Activated T-helper 1 cell treated with anti-CD3 and anti-CD28 coated beads, Interleukin-2, amount 50 U/mL, for 16 hours (primary cell): ENCODE data around the gene LRRC74B.
"Not testable (repeated sequence)": the region's sequence is repeated elsewhere in the genome, so short reads cannot be mapped to it uniquely, and the experiment has no call there.

Experiments
- DNase-seq, 2 donors: peaks; one replicate each; pipeline ENCODE4 v3.0.0-alpha.2; 2020; ENCODE audit warnings: low read depth in 1 of 2, low spot score in 1 of 2

The LRRC74B gene

DNA sequence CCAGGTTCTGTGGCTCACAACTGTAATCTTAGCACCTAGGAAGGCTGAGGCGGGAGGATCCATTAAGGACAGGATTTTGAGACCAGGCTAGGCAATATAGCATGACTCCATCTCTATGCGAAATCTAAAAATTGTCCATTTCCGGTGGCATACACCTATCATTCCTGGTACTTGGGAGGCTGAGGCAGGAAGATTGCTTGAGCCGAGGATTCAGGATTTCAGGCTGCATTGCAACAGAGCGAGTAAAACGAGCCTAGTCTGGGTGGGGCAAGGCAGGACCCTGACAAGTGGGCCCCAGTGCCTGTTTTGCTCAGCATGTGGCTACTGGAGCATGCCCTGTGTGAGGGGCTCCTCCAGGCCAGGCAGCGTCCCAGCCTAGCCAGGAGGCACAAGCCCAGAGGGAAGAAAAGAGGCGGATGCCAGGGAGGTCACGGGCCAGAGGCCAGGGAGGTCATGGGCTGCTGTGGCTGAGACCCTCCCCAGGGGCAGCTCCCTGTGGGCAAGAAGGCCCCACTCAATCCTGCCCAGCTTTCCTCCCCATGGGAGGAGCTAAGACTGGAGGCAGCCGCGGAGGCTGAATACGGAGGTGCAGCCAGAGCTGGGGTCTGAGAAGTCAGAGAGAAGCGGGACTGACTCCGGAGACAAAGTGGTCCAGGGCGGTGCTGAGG, 8.4 kb downstream of the LRRC74B start:
- DNase-seq, result no peak

DNA sequence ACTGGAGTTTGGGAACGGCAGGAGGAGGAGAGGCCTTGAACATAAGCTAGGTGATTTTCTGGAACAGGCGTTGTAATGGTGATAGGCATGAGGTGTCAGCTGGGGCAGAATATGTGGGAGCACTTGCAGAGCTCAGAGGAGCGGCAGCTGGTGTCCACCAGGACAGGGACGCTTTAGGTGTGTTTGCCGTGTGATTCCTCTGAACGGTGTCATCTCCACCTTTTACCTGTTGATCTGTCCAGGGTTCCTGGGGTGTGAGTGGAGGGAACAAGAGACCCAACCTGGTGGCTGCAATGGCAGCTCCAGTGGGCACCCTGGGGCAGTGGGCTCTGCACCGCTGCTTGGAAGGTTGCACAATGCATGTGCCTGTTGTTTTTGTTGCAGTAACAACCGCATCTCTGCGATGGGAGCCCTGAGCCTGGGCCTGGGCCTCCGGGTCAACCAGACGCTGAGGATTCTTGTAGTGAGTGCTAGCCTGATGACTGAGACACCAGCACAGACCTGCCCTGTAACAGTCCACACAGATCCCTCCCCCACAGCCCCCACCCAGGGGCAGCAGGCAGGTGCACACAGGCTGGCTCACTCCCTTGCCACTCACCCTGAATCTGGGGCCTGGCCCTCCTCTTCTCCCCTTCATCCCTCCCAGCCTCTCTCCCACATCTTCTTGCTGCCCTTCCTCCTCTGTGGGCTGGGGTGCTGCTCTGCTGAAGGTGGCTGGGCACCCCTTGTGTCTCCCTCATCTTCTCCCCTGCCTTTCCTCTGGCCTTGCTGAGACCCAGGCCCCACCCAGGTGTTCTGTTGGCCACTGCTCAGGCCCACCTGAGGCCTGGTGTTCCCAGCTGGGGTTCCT, 9.2 kb downstream of the LRRC74B start:
- DNase-seq, result no peak

DNA sequence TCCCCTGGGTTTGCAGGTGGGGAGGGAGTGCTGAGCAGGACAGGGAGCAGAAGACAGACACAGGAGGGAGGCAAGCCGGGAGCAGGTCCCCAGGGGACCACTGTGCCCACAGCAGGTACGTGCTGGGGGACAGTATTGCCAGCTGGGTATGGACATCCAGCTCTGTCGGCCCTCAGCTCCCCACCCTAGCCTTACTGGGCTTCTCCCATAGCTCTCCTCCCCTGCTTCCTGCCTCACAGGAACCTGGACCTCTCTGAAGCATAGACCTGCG, 9.8 kb downstream of the LRRC74B start:
- DNase-seq, result no peak

DNA sequence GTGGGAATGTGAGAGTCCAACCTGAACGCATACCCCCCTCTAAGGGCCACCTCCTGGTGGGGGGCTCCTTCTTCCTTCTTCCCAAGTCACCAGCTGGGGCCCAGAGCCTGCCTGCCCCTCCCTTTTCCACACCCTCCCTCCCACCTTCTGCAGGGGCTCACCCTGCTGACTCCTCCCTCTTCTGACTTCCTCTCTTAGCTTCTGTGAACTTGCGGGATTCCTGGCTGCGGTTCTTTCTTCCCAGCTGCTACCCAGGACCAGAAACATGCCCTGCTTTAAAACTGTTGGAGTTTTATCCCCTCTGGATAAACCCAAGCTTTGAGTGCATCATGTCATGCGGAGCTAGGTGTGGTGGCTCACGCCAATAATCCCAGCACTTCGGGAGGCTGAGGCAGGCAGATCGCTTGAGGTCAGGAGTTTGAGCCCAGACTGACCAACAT, 10.2 kb downstream of the LRRC74B start:
- no peak for DNase-seq

DNA sequence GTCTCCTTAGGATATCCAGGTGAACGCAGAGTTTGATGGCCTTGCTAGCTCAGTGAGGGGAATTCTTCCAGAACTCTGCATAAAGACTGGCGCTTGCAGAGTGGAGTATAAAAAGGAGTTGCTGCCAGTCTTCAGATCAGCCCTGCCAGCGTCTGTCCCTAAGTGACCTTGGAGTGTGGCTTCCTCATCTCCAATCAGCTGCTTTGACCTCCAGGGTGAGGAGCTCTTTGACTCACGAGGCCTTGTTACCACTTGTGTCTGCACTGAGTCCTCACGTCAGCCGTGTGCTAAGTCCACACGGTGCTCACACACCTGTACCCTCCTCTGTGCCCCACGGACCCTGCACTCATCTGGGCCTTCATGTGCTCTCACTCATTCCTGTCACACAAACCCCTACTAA, 14.6 kb downstream of the LRRC74B start:
- not testable (repeated sequence) for DNase-seq

DNA sequence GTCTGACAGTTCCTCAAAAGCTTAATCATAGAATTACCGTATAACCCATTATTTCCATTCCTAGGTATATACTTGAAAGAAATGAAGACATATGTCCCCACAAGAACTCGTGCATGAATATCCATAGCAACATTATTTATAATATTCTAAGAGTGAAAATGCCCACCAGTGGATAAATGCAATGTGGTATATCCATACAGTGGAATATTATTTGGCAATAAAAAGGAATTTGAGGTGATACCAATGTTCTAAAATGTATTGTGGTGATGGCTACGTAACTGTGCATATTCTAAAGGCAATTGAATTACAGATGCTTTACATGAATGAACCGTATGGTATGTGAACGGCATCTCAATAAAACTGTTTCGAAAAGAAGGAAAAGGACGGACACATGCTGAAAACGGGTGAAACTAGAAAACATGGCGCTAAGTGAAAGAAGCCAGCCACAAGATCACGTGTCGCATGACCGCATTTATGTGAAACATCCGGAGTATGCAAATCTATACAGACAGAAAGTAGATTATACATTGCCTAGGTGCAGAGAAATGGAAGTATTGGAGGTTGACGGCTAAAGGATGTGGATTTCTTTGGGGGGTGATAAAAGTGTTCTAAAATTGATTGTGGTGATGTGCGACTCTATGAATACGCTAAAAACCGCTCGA, 16.0 kb downstream of the LRRC74B start:
- not testable (repeated sequence) for DNase-seq

DNA sequence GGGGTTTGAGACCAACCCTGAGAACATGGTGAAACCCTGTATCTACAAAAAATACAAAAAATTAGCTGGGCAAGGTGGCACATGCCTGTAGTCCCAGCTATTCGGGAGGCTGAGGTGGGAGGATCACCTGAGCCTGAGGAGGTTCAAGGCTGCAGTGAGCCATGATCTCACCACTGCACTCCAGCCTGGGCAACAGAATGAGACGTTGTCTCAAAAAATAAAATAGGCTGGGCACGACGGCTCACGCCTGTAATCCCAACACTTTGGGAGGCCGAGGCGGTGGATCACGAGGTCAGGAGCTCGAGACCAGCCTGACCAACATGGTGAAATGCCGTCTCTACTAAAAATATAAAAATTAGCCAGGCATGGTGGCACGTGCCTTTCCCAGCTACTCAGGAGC, 18.7 kb downstream of the LRRC74B start:
- not testable (repeated sequence) for DNase-seq

DNA sequence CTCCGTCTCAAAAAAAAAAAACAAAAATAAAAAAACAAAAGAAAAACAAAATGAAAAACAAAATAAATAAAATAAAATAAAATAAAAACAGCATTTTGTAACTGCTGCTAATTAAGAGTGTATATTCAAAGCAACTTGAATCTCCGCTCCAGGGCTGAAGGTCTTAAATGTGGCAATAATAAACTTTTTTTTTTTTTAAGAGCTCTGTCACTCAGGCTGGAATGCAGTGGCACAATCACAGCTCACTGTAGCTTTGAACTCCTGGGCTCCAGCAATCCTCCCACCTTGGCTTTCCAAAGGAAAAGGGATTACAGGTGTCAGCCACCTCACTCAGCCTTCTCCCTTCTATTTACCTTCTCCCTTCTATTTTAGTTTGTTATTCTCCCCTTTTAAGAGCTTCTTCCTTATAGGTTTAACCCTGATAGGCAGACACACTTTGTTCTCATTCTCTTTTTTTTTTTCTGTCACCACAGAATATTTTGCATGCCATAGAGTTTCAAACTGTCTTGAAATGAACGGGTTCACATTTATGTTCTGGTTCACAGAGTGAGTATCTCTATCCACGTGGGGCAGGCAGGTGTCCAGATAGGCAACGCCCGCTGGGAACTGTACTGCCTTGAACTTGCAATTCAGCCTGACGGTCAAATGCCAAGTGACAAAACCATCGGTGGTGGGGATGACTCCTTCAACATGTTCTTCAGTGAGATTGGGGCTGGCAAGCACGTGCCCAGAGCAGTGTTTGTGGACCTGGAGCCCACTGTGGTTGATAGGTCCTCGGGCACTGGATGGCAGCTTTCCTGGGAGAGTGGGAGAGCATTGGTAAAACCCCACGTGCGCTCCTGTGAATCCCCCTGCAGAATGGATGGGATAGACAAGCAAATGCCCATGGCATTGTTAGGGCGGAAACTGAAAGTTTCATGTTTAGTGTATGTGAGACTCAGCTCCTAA, 19.4 kb downstream of the LRRC74B start:
- no peak for DNase-seq

DNA sequence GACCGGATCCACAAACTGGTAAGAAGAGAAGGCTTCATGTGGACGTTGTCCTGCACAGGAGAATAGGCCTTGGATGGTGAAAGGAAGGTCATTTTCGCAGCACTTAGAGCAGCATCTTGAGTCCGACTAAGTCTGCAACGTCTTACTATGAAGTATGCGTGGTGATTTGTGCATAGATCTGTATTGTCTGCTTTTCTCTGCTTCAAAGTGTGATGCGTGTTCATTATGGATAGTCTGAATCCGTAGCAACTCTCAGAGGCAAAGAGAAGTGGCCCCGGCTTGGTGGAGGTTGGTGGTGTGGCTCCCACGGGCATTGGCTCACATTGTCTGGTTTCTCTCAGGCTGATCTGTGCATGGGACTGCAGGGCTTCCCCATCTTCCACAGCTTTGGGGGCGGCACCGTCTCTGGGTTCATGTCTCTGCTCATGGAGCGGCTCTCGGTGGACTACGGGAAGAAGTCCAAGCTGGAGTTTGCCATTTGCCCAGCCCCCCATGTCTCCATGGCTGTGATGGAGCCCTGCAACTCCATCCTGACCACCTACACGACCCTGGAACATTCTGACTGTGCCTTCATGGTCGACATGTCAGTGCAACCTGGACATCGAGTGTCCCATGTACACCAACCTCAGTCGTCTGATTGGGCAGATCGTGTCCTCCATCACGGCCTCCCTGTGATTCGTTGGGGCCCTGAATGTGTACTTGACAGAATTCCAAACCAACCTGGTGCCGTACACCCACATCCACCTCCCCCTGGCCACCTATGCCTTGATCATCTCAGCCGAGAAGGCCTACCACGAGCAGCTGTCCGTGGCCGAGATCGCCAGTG, 21.5 kb downstream of the LRRC74B start:
- no peak for DNase-seq

DNA sequence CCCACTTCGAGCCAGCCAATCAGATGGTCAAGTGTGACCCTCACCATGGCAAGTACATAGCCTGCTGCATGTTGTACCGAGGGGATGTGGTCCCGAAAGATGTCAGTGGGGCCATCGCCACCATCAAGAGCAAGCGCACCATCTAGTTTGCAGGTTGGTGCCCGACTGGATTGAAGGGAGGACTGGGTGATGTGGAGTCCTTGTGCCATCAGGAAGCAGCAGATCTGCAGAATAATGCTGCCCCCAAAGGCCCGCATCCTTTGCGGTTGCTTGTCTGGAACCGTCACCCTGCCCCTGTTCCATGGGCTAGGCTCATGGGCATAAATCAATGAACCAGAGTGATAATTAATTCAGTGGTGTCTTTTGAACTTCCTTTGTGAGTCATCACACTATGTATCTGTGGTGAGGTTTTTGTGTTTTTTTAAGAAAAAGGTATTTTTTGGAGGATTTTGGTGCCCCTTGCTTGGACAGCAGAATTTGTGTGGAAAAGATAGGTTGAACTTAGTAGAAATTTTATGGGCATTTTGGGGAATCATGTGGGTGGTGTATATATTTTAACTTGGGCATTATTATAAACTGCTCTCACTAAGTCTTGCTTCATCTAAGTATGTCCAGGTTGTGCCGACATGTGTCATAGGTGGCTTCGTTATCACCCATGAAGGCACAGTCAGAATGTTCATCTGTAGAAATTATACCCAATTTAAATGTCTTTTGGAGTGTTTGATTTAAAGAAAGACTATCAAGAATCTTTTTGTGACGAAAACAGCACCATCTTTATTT, 22.3 kb downstream of the LRRC74B start:
- DNase-seq, result no peak

DNA sequence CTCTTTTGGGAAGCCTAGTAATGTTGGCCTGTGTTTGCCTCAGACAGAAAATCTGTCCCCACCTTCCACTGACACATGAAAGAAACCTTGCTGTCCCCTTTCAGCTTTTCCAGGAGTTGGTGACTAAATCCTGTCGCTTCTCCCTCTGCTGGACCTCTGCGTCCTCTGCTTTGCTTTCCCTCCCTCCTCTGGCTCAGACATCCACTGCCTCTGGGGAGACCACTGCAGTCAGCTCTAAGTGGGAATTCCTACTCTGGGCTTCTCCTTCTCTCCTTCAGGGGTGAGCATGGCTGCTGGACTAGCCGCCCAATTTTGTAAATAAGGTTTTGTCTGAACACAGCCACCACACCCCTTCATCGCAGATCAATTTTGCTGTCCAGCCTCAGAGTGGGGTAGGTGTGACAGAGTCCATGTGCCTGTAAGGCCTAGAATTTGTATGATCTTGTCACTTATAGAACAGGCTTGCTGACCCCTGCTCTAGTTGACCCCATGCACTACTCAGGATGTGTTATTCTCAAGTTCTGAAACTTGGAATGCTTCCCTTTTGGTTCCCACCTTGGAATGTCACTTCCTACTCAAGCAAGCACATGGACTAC, 23.0 kb downstream of the LRRC74B start:
- no peak for DNase-seq

DNA sequence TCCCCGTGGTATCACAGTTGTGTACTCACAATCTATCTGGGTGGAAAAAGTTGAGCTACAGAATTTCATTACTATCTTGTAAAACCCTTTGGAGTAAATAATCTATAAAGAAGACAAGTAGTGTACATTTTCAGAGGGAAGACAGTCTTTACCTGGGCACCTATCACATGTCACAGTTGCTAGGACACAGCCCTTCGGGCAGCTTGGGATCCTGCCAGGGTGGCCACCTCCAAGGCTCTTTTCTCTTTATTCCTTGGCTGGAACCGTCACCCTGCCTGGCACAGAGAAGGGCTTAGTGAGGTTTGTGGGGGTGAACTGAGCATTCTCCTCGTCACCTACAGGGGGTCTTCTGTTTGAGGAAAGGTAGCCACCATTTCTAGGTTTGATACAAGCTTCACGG, 23.6 kb downstream of the LRRC74B start:
- no peak for DNase-seq

DNA sequence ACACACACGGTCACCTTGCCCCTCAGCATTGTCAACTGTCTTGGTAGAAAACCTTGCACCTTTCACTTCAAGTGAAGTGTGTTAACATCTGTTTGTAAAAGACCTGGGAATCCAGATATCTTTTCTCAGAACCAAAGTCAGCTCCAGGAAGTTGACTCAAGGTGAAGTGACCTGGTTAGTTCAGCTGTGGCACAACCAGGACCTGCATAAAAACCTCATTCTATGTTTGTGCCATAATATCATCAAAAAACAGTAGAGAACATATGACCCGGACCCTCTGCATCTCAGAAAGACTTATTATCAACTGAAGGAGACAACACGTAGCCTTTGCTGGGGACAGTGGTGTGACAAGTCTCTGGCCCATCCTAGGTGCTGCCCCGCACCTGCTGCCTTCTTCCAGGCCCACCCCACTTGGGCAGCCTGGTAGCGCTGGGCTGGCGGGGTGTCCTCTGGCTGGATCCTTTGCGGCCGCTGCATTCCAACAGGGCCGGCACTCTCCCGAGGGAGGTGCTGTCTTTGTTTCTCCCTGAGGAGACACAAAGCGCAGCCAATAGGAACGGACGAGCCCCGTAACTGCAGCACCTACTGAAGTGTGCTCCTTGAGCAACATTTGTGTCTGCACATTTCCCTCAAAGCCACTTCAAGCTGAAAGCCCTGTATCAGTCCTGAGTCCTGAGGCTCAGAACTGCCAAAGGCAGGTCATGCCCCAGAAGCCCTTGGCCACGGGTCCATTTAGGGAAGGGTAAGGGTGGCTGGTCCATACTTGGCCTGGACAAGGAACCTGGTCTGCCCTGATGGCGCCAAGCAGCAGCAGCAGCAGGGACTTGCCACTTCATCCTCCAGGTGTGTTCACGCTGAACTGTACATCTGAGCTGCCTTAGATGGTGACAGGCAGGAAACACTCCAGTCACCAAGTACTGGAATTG, 25.2 kb downstream of the LRRC74B start:
- DNase-seq, result no peak

DNA sequence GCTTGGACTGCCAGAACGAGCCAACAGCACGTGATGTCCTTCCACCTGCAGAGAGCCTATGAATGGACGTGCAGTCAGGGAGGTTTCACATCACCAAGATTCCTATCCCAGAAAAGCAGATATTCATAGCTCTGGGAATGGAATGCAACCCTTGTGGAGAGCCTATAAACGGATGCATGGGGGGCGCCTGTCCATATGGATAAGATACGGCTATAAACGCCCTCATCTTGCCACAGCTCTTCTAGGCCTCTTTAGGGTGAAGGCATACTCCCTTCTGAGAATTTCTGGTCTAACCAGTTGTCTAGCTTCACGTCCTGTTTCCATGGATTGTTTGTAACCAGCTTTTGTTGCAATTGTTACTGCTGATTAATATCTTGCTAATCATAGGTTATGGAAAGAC, 26.1 kb downstream of the LRRC74B start:
- not testable (repeated sequence) for DNase-seq

DNA sequence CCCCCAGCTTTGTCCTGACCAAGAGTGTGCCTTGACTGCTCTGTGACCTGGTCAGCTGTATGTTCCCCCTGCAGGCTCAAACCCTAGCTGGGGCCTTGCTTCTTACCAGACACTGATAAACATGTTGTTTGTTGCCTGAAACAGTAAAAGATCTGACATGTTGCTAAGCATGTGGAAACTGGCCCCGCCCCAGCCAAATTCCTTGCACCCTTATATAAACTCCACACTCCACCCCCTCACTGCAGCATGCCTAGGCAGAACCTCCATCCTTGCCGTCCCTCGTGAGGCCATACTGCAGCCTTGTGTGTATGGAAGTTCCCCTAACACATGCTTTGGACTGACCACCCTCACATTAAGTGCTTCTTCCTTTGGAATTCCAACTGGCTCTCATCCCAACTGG, 27.3 kb downstream of the LRRC74B start:
- DNase-seq, result no peak

DNA sequence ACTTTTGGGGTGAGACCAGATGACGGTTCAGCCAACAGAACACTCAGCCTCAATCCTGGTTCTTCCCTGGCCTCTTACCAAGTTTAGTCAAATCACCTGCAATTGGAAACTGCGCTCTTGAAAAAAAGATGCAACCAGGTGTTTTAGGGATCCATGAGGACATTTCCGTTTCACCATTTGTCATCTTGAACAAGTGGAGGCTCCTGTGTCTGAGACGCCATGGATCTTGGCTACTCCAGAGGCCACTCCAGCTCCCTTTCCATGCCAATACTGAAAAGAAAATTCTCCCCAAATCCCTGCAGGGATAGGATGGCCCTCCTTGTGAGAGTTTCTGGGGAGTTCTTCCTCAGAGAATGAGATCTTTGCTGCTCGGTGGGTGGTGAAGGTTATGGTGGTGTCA, 27.7 kb downstream of the LRRC74B start:
- no peak for DNase-seq

DNA sequence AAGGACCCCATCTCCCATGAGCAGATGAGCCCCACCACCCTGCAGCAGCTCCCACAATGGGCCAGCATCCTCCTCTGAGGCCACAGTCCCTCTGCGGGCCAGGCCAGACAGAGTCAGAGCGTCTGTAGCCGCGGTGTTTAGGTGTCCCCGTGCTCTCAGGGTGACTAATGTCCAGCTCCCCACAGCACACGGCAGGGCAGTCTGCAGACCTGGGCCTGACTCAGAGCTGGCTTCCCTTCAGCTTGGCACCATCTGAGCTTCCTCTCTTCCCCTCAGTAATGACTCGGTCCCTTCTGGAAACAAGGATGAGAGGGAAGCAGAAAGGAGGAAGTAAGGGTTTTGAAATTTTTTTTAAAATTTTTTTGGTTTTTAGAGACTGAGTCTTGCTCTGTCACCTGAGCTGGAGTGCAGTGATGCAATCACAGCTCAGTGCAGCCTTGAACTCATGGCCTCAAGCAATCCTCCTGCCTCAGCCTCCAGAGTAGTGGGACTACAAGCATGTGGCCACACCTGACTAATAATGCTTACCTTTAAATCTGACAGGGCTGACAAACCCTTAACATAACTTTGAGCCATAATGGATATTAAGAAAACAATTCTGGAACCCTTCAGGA, 28.5 kb downstream of the LRRC74B start:
- DNase-seq, result no peak
